Fibroblast of peridontal ligament (primary cell): Measurements from ENCODE around the gene TNIK.
"Not testable (repeated sequence)": the region's sequence is repeated elsewhere in the genome, so short reads cannot be mapped to it uniquely, and the experiment has no call there.

Source experiments
- DNase-seq: peaks from one replicate; pipeline ENCODE4 v3.0.0-alpha.2; 2010; ENCODE audit errors: extremely low read depth

Gene TNIK

DNA sequence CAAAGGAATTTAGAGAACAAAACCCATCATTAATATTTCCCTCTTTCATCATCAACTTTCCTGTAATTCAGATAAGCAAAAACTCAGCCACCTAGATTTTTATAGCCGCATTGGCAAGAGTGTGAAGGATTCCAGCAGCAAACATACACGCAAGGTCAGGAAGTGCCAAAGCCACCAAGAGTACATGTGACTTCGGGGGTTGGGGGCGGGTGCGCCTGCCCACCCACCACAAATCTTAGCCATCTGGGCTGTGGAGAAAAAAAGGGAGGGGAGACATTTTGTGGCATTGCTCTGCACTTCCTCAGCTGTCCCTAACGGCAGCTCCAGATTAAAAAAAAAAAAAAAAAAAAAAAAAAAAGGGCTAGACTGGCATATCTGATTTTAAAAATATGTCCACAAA lies 148.4 kb downstream of the TNIK start:
- no peak for DNase-seq

DNA sequence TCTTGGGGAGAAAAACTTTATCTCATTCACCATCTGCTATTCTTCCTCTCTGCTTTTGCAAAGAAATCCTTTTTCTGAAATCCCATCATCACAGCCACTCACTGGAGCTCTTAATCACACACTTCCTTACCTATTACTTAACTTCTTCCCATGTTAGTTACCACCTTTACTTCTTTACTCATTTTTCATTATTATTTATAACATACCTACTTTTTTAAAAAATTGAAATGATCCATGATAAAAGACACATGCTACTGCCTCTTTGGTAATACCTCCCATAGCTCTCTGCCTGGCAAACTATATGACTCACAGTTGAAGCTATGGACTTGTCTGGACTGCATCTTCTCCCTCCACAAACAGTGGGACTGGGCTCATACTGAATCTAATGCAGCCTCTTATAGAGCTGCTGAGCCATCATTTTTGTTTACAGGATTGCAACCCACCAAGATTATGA lies 150.3 kb downstream of the TNIK start:
- peak; percentile 31 for DNase-seq

DNA sequence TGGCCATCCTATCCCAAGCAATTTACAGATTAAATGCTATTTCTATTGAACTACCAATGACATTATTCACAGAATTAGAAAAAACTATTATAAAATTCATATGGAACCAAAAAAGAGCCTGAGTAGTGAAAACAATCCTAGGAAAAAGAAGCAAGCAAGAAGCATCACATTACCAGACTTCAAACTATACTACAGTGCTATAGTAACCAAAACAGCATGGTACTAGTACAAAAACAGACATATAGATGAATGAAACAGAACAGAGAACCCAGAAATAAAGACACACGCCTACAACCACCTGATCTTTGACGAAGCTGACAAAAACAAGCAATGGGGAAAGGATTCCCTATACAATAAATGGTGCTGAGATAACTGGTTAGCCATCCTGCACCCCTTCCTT lies 152.2 kb downstream of the TNIK start:
- DNase-seq = no peak

DNA sequence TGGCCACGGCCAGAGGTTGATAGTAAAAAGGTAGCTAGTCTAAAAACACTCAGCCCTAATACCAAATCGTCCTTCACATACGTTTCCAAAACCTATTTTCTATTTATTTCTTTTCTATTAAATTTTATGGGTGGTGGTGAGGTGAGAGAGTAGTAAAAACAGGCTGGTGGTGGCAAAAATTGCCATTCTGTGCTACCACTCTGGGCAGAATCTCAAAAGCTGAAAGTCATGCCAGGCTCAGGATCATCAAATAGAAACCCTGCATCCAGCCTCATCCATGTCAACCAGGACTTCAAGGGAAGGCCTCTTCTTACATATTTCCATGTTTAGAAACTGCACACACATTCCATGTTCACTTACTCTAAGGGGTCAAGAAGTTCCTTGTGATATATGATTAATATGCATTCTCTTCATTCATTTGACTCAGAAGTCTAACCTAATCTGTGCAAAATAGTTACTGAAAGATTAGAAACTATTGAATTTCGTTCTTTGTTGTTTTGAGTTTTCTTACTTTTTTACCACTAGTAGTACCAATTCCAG lies 153.1 kb downstream of the TNIK start:
- no peak for DNase-seq

DNA sequence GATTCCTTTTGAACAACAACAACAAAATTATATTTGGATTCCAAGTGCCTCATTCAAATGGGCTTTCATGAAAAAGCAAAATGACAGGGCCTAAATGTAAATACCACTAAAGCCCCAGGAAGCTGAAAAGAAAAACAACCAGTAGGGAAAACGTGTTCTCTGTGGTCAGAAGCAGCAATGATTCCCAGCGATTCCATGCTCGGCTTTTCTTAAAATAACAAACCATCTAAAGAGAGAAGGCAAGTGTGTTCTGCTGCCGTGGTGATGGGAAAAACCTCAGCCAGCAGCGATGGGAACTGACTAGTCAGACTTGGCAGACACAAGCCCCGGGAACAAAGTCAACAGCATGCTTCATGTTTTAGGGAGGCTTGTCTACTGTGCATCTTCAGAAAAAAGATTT lies 153.6 kb downstream of the TNIK start:
- peak; percentile 96 for DNase-seq

DNA sequence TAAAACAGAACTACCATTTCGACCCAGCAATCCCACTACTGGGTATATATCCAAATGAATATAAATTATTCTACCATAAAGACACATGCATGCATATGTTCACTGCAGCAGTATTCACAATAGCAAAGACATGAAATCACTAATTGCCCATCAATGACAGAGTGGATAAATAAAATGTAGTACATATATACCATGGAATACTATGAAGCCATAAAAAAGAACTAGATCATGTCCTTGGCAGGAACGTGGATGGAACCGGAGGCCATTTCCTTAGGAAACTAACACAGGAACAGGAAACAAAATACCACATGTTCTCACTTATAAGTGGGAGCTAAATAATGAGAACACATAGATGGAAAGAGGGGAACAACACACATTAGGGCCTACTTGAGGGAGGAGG lies 154.4 kb downstream of the TNIK start:
- DNase-seq = not testable (repeated sequence)

DNA sequence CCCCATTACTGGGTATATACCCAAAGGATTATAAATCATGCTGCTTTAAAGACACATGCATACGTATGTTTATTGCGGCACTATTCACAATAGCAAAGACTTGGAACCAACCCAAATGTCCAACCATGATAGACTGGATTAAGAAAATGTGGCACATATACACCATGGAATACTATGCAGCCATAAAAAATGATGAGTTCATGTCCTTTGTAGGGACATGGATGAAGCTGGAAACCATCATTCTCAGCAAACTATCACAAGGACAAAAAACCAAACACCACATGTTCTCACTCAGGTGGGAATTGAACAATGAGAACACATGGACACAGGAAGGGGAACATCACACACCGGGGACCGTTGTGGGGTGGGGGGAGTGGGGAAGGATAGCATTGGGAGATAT lies 155.7 kb downstream of the TNIK start:
- not testable (repeated sequence) for DNase-seq

DNA sequence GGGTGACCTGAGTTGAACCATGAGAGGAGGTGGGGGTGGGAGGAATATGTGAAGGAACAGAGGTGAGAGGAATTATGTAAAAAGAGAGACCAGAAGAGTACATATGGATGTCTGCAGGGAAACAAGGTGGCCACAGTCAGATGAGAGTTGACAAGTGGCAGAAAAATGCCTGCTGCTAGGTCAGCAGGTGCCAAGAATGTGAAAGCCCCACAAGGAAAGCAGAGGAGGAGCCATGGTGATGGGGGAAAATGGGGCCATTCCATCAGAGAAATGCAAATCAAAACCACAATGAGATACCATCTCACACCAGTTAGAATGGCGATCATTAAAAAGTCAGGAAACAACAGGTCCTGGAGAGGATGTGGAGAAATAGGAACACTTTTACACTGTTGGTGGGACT lies 156.2 kb downstream of the TNIK start:
- DNase-seq = not testable (repeated sequence)

DNA sequence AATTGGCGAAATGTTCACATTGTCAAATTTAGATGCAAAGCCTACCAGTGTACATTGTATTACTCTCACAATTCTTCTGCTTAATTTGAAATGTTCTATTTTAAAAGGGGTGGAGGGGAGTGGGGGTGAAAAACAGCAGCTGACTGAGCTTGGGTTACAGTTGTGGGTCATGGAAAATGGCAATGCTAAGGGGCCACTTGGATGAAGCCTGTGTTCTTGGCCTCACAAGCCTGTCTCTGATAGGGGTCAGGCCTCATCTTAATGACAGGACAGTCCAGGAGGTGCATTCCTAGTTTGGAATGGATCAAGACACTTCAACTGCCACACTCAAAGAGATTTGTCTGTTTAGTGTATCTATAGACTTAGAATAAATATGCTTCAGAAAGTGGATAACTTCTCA lies 158.2 kb downstream of the TNIK start:
- DNase-seq = no peak

DNA sequence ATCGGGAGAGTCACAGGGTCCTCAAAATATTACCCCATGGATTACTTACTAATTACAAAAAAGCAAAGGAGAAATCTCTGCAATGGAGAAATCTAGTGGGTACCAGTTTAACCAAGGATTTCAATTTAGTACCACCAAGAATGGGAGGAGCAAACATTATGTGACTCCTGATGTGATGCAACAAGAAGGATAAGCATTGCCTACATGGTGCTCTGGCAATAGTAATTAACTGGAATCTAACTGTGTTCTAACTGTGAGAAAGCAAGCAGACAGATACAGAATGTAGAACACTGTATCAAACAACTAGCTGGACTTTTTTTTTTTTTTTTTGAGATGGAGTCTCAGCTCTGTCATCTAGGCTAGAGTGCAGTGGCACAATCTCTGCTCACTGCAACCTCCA lies 159.2 kb downstream of the TNIK start:
- DNase-seq = no peak

DNA sequence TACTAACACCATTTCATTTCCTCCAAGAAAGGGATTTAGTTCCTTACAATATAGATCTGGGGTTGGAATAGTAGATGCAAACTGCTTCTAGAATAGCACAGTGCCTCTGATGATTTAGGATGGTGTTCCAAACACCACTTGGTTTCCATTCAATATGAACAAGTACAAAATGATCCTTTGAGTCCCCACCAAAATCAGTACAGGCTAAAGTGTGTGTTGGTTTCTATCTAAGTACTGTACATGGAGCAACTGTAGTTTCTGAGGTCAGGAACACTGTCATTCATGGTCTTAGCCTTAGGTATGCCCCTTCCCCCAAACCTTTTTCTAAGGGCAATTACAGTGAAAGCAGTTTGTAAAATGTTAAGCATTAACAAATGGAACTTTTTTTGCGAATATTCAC lies 162.3 kb downstream of the TNIK start:
- no peak for DNase-seq

DNA sequence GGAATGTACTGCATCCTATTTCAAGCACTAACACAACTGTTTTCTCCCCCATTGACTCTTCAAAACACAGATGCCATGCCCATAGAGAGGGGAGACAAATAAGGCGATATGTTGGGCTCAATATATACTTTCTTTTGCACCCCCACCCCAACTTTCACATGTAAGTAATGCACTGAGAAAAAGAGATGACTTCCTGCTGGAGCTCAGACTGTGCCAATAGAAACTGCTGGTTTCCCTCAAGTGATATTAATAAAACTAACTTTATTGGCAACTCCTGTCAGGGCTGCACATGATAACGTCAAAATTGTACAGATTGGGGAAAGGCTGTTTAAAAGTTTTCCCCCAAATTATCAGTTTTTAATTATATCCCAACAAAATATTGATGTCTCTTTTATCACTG lies 163.0 kb downstream of the TNIK start:
- no peak for DNase-seq

DNA sequence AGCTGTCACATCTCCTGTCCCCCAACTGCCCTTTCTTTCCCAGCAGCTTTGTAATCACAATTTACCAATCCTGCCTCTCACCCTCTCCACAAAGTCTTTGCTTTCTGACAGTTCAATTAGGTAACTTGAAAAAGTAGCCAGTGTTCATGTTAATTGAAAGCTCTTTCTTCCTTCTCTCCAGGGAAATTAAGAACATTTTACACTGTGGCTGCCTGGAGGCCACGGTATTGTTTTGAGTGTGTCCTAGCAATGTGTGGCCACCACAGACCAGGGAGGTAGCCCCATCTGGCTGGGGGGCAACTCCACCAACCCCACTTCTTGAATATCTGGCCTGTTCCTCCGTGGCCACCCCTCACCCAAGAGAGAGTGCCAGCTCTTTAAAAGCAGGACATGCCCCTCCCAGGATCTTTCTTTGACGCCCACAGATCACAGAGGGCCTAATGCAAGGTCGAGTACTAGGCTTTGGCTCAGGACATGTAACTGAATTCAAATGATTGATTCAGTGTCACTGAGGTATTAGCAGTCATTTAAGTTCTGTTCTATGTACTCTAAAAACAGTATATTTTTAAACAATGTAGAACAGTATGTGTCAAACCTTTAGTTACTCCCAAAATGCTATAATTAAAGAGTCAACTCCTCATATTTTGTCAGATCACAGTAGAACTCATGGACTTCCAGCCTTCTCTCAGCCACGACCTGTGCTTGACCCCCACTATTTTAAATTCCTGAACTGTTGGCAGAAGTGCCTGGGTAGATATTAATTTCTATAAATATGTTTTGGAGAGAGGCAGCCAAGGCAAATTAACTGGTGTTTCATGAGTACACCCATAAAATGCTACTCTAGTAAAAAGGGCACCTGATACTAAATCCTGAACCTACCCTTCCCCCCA lies 164.5 kb downstream of the TNIK start:
- no peak for DNase-seq

DNA sequence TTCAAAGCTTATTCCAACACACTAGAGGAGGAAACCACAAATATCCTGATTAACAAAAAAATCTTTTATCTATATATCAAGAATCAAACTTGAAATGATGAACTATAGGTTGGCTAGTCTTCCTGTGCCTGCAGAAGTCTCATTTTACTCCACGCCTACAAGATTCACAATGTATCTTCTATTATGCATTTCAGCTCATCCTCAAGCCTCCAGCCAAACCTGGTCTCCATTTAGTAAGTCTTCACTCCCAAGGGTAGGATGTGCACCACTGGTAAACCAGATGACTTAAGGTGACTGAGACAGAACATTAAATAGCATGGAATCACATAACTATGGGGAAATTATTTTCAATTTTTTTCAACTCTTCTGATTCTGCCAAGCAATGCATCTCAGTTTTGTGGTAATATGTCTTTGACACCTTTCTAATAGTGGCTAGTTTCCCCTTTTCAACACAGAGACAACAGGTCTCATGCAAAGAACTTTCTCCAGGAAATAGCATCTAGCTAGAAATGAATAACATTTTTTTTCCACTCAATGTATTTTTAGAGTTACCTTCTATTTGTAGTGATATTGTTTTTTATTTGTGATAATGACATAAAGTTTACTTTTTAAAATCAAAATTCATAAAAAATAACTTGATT lies 166.9 kb downstream of the TNIK start:
- no peak for DNase-seq

DNA sequence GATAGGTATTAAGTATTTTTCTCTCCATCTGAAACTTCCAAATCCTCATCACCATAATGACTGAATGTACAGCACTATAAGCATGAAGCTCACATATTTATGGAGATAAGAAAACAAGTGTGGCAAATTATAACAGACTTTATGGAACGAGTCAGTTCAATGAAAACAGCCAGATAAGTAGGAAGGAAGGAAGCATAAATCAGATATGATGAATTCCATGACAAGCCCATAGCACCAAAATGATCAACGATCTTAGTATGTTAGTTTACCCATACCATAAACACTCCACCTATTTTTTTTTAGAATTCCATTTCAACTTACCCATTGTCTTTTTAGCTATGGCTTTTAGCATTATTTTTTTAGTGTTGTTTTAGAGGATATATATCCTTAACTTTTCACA lies 169.5 kb downstream of the TNIK start:
- no peak for DNase-seq

DNA sequence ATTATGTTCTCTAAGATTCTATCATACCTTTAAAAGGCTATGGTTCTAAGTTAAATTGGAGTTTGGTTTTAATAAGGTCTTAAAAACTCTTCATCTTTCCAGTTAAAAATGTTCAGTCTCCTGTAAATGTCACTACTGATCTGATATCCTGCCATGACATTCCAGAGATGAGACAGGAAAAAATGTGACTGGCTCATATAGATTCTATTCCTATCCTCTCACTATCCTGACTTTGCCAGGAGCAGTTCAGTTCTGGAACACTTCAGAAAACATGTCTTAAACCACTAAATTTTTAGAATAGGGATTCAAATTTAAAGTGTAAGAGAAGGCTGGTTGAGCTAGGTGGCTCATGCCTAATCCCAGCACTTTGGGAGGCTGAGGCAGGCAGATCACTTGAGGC lies 170.9 kb downstream of the TNIK start:
- no peak for DNase-seq

DNA sequence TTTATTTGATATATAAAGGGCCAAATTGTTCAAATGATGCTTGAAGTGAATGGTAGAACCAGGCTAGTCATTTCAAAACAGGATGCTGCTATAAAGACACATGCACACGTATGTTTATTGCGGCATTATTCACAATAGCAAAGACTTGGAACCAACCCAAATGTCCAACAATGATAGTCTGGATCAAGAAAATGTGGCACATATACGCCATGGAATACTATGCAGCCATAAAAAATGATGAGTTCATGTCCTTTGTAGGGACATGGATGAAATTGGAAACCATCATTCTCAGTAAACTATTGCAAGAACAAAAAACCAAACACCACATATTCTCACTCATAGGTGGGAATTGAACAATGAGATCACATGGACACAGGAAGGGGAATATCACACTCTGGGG lies 172.4 kb downstream of the TNIK start:
- DNase-seq = not testable (repeated sequence)

DNA sequence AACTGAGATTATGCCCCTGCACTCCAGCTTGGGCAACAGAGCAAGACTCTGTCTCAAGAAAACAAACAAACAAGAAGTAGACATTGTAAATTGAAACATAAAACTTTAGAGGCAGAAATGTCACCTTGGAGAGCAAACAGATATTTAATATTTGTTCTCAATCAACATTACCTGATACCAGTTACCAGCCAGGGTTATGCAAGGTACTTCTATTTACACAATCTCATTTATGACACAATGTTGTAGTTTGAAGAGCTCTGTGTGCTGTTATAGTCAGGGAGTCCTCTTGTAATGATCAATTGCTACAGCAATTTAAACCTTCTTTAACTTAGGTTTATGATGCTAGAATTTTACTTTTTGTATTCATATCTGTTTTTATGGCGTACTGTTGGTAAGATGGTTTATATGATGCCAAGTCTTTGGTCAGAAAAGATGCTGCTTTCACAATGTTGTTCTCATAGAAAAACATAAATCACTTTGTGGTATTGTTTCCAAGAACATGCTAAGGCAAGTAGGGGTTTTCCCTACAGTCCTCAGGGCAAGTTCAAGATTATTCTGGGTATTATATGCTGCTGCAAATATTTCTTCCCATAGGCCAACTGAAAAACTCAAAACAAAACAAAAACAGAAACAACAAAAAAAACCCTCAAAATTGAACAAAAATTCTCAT lies 173.5 kb downstream of the TNIK start:
- DNase-seq = peak; percentile 11

DNA sequence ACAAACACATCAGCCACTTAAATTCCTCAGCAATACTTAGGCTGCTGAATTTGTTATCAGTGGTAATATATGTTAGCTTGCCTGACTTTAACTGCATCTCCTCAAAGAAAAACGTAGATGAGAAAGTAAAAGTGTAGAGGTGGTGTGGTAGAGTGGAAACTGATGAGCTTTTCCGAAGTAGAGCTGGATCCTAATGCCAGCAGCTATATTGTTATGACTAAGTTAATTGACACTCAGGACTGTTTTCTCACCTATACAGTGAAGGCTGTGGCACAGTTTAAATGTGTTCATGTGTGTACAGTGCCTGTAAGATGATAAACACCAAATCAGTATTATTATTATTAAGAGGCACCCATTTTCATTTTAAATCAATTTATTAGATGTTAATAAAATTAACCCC lies 174.9 kb downstream of the TNIK start:
- DNase-seq = no peak

DNA sequence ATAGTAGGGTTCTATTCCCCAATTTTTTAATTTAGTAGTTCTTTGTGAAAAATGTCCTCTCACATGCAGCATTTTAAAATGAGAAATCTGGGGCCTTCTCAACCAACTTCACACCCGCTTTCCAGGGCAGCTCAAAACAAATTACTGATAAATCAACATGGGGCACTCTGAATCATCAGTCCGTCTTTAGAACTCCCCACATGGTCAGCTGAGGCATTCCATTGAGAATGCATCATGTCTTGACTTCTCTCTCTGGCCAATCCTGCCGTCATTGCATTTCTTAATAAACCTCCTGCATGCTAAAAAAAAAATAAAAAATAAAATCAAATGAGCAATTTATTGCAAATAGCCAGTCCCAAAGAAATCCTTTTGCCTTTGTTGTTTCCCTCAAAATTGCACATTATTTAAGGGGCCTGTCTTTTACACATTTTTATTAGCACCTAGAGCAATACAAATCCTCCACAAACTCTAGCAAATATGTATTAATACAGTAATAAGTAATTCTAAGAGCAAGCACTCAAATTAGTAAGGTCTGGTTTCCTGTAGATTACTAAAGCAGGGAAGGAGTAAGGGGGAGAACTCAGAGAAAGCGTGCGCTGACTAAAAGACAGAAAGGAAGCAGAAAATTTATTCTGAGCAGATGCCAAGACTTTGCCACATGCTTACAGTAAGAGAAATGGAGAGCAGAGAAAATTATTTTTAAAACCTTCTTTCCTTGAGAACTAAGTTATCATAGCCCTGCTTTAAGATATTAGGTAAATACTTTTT lies 175.7 kb downstream of the TNIK start:
- peak; percentile 95 for DNase-seq

DNA sequence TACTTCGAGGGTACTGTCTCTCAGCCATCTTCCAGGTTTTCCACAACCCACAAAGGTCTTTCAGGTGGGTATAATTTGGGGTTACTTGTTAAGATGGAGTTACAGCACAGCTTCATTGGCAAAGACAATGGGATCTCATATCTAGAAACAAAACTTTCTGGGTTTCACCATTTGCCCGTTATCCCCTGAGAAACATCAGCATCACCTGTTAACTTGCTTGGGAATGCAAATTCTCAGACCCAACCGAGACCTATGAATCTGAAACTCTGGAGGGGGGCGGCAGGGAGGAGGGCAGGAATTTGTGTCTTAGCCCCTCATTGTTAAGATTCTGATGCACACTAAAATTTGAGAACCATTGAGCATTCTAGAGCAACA lies 176.4 kb downstream of the TNIK start:
- DNase-seq = no peak
